Tibial nerve (tissue), 4 donors: ENCODE measurements around the gene CHSY3. TPM values are rescaled to one million over a fixed set of nuclear protein-coding genes. Genes with fewer than 3 reads are reported as not detected.

Source experiments
- DNase-seq, 2 donors: peaks; one replicate each; pipeline ENCODE4 v3.0.0-alpha.2; 2019; ENCODE audit warnings: low spot score in 2 of 2
- H3K27ac ChIP-seq, 4 donors: fragments of 200-600 bp; sonication (generic) in 3 of 4; one replicate each; pipeline ENCODE4 v1.5.1; 2017 to 2019; ENCODE audit warnings: mild to moderate bottlenecking in 1 of 4
- H3K27me3 ChIP-seq, 2 donors: fragments of 200-600 bp; sonication (generic) in 1 of 2; one replicate each; pipeline versions ENCODE4 v1.5.1 to v1.6.0; 2017 to 2019
- H3K36me3 ChIP-seq, 3 donors: fragments of 200-600 bp; sonication (generic); one replicate each; pipeline ENCODE4 v1.5.1; 2018 to 2019
- H3K4me1 ChIP-seq, 4 donors: fragments of 200-600 bp; sonication (generic) in 3 of 4; one replicate each; pipeline ENCODE4 v1.5.1; 2017 to 2019
- H3K4me3 ChIP-seq, 4 donors: fragments of 200-600 bp; sonication (generic) in 3 of 4; one replicate each; pipeline ENCODE4 v1.5.1; 2017 to 2019; ENCODE audit warnings: mild to moderate bottlenecking in 1 of 4, moderate library complexity in 1 of 4
- H3K9me3 ChIP-seq, 4 donors: fragments of 200-600 bp; sonication (generic) in 3 of 4; one replicate each; pipeline ENCODE4 v1.5.1; 2017 to 2019
- CTCF ChIP-seq, 5 experiments: fragments of 200-600 bp in 3 of 5; fragments of 450-650 bp in 2 of 5; sonication (generic) in 3 of 5; IDR thresholded peaks; one replicate each; pipeline ENCODE4 v1.5.1; 2016 to 2019; ENCODE audit warnings: antibody characterized with exemption in 5 of 5, mild to moderate bottlenecking in 3 of 5, moderate library complexity in 2 of 5
- EP300 ChIP-seq, 2 donors: sonication (generic); formaldehyde crosslinking; IDR thresholded peaks; one replicate each; pipeline ENCODE4 v1.6.1; 2017; ENCODE audit warnings: antibody characterized with exemption in 2 of 2, mild to moderate bottlenecking in 1 of 2
- POLR2A ChIP-seq, 2 donors: fragments of 450-650 bp; IDR thresholded peaks; one replicate each; pipeline ENCODE4 v1.6.1; 2017; ENCODE audit warnings: antibody characterized with exemption in 2 of 2, mild to moderate bottlenecking in 2 of 2, moderate library complexity in 2 of 2
- WGBS, 2 donors: methylation state at CpG; one replicate each; pipeline ENCODE4 v1.1.5; 2018; 5-methylcytosine and 5-hydroxymethylcytosine counted together
- total RNA-seq, 4 donors: library from RNA; depleted of rRNA; stranded (reverse); fragments of >200 nt; gene quantifications; one replicate each; pipeline ENCODE4 v1.1.0, GENCODE V29; 2016

CHSY3 gene
- total RNA-seq, 4 donors from 2014 or later: 3.6 to 11.2 (median 6.2) TPM

GRCh38 chr5:129905473-129906176 is 1.4 kb downstream of the CHSY3 start:
- H3K27ac ChIP-seq: peak overlapping the region in 2 of 4 donors; percentile 80 to 94
- peak in 1 of 2 donors; percentile 16 for DNase-seq
- no peaks in the 10 kb centered on the region for H3K27me3 ChIP-seq
- no peaks in the 10 kb centered on the region for H3K36me3 ChIP-seq
- H3K4me1 ChIP-seq: peaks cover 0 to 32% (median 5%) of the 10 kb centered on the region in 4 donors
- H3K4me3 ChIP-seq: peak overlapping the region; percentile 56 to 85 (median 75)
- no peaks in the 10 kb centered on the region for H3K9me3 ChIP-seq
- 0 to 5% methylated on average over 26 to 37 of the region's 37 CpGs for WGBS, 2 donors
- no peak for TF ChIP-seq EP300 (IDR thresholded peaks at IDR 0.05)
- no peak for TF ChIP-seq CTCF (IDR thresholded peaks at IDR 0.05)
- TF ChIP-seq POLR2A (IDR thresholded peaks at IDR 0.05): no peak

- TF ChIP-seq POLR2A (IDR thresholded peaks at IDR 0.05): no peak
- TF ChIP-seq CTCF (IDR thresholded peaks at IDR 0.05): peak in 1 of 5 experiments; percentile 5
- TF ChIP-seq EP300 (IDR thresholded peaks at IDR 0.05): no peak
- no peaks in the 10 kb centered on the region for H3K27me3 ChIP-seq
- peak overlapping the region in 1 of 4 donors; percentile 2 for H3K27ac ChIP-seq
- WGBS, 2 donors: 2 to 7% methylated on average over 20 of the region's 20 CpGs
- peak in 1 of 2 donors; percentile 16 for DNase-seq
- peaks cover 0 to 32% (median 5%) of the 10 kb centered on the region in 4 donors for H3K4me1 ChIP-seq
- peak overlapping the region; percentile 56 to 85 (median 75) for H3K4me3 ChIP-seq
- no peaks in the 10 kb centered on the region for H3K9me3 ChIP-seq
- no peaks in the 10 kb centered on the region for H3K36me3 ChIP-seq
These were observed 2.1 kb downstream of the CHSY3 start for GRCh38 chr5:129906177-129906887.

GRCh38 chr5:129909225-129909624 is 5.0 kb downstream of the CHSY3 start:
- H3K27me3 ChIP-seq: no peaks in the 10 kb centered on the region
- H3K27ac ChIP-seq: no peak overlapping the region
- WGBS, 2 donors: 83 to 89% methylated on average over 1 of the region's 1 CpG
- no peaks in the 10 kb centered on the region for H3K9me3 ChIP-seq
- H3K4me3 ChIP-seq: no peak overlapping the region
- peaks cover 0 to 27% (median 5%) of the 10 kb centered on the region in 4 donors for H3K4me1 ChIP-seq
- TF ChIP-seq EP300 (IDR thresholded peaks at IDR 0.05) (no peak), CTCF (IDR thresholded peaks at IDR 0.05) (no peak), POLR2A (IDR thresholded peaks at IDR 0.05) (no peak)
- H3K36me3 ChIP-seq: no peaks in the 10 kb centered on the region
- DNase-seq: no peak

- TF ChIP-seq POLR2A (IDR thresholded peaks at IDR 0.05): no peak
- no peak for TF ChIP-seq EP300 (IDR thresholded peaks at IDR 0.05)
- TF ChIP-seq CTCF (IDR thresholded peaks at IDR 0.05): no peak
- no peak for DNase-seq
- H3K27ac ChIP-seq: no peak overlapping the region
- no peaks in the 10 kb centered on the region for H3K27me3 ChIP-seq
- H3K9me3 ChIP-seq: no peaks in the 10 kb centered on the region
- 73 to 77% methylated on average over 1 of the region's 1 CpG for WGBS, 2 donors
- no peaks in the 10 kb centered on the region for H3K36me3 ChIP-seq
- no peaks in the 10 kb centered on the region for H3K4me1 ChIP-seq
- H3K4me3 ChIP-seq: no peak overlapping the region
These were observed 8.5 kb downstream of the CHSY3 start for GRCh38 chr5:129912601-129913255.
